GM18508 (cell line): ENCODE measurements around the gene PPP1R1B.

Experiments
- ATAC-seq: cut with Tn5 transposase; IDR thresholded peaks from one replicate; pipeline ENCODE4 v1.9.1; 2021; ENCODE audit warnings: moderate number of reproducible peaks; ENCODE audit not compliant: insufficient read depth, unreplicated experiment

PPP1R1B gene

DNA sequence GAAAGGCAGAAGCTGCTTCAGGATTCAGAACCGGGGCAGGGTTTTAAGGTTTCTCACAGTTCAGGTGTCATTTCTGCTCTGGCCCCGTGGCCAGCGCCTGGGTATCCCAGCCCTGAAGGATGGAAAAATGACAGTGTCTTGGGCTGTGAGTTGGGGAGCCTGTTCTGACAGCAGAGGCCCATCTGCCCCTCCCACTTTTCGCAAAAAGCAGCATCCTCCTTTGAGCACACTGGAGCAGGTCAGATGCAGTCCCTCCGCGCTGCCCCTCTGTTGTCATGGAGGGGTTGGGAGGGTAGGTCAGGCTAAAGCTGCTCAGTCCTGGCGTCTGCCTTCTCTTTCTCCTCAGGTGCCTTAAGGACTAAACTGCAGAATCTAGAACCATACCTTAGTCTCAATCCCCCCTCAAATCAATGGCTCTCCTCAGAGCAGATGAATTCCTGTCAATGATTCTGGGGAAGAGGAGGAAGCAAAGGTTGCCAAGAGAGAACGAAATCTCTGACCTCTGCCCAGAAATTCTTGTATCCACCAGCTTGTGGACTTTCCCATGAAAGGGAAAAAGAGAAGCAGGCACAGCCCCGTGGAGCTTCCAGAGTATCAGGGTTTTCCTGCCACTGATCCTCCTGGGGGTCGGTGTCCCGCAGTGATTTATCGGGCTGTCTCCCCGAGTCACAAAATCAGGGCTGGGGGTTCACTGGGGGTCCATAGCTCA, 26.3 kb upstream of the PPP1R1B start:
- no peak for ATAC-seq

DNA sequence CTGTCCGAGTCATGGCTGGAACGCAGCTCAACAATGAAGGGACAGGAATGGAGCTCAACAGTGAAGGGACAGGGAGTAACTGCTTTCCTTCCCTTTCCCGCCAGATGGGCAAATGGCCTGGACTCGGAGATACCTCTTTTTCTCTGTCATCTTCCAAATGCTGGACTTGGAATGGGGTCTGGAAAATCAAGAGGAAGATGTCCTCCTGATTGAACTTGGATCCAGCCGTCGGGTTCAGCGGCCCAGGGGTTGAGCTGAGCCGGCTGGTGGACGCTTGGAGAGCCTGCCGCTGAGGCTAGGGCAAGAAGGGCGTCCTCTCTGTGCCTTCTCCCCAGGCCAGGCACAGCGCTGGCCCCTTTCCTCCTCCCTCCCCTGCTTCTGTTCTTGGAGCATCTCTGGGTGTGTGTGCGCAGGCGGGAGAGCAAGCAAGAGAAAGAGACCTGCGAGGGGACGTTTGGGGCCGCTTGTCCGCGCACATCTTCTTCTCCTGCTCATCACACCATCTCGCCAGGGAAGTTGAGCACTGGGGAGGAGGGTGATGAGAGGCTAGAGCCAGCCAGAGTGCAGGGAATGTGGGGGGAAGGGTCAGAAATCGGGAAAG, 25.7 kb upstream of the PPP1R1B start:
- no peak for ATAC-seq

DNA sequence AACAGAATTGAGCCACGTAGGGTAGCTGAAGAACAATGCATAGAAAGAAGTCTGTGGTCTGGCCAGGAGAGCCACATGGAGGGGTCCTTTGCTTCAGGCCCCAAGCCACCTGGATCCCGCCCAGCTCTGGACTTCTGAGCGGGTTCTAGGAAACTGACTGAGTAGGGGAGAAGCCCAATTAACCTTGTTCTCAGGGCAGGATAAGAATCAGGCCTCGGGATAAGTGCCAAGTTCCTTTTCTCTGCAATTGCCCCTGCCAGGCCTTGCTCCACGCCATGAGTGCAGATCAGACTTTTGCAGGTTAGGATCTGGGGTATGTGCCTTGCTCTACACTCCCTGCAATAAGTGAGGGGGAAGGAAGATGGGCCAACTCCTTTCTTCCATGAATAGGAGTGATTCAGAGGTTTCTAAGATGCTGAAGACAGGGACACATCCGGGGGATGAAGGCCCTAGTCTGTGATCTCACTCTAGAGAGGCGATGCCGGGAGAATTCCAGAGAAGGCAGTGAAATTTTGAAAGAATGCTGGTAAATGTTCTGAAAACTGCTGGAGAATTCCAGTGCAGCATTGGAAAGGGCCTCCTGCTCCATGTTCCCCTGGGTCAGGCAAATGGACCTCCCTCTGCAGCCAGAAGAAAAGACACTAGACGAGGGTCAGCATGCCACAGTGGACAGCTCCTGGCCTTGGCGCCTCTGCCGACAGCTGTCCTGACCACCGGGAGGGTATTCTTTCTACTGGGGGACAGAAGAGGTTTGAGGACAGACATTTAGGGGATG, 24.8 kb upstream of the PPP1R1B start:
- no peak for ATAC-seq

DNA sequence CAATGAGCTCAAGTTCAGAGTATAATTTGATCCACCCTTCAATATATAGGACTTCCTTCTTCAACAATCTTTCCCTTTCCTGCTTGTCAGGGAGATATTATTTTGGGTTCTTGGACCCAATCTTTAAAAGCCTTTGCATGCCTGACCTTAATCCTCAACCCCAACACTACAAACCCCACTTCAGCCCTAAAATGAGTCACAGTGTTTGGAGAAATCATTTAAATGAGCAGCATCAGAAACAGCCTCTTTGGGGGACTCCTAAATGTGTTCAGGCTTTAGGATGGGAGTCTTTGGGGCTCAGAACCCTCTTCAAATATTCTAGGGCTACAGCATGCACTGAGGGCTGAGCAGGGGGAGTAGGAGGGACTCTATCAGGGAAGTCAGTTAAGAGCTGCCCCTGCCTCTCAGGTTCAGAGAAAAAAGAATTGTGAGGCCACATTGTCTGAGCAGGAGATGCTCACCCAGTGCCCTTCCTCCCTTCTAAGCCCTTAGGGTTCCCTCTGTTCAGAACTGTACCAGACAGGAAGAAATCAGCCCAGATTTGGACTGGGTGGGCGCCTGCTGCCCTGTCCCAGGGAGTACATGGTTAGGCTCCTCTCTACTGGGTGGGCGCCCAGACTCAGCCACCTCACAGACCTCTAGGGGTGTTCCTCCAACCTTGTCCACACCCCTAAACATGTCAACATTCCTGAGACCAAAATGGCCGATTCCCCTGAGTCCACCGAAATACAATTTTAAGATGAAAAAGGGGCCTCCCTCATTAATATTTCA, 24.0 kb upstream of the PPP1R1B start:
- no peak for ATAC-seq

DNA sequence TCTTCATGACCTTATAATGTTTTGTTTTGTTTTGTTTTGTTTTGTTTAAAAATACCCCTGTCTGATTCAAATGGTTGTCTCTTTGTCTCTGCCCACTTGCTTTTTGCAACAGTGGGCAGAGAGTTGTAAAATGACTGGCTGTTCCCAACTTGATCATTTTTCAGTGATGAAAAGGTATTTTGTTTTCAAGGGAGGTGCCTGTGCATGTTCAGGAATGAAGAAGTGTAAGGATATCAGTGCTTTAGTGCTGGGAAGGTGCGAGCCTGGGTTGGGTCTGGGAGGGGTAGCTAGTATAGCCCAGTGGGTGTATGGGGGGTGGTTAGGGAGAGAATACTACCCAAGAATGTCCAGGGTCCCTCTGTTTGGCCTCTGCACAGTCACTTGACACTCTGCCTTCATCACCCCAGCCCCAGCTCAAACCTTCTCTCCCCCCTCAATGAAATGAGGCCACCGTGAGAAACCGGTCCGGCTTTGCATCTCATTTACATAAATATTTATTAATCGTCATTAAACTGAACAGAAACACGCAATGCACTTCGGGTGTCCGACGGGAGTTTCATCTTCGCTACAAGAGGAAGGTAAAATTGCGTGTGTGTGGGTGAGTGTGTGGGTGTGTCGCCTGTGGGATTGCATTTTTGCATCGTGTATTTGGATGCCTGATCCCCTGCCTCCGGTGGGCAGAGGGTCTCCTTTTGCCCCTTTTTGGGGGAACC, 23.3 kb upstream of the PPP1R1B start:
- no peak for ATAC-seq

DNA sequence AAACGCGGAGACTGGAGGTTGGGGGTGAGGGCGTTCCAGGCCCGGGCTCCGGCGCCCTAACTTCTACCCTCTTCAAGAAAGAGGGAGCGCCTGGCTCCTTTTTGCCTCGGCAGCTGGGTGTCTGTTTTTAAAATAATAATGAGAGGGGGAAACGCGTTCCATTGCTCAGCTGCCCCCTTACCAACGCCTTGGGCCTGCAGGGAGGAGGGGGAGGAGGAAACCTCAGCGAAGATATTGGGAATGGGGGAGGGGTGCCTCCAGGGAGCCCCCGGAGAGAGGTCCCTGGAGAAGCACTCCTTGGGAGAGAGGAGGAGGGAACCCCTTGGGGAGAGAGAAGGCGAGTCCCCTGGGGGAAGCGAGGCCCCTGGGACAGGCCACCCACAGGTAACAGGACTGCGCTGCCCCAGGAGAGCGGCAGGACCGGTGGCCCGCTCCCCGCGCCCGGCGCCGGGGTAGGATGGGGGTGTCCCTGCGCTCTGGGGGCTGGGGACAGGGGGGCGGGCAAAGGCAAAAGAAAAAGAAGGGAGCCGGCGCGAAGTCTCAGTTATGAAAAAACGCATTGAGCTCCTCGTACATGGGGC, 21.8 kb upstream of the PPP1R1B start:
- no peak for ATAC-seq

DNA sequence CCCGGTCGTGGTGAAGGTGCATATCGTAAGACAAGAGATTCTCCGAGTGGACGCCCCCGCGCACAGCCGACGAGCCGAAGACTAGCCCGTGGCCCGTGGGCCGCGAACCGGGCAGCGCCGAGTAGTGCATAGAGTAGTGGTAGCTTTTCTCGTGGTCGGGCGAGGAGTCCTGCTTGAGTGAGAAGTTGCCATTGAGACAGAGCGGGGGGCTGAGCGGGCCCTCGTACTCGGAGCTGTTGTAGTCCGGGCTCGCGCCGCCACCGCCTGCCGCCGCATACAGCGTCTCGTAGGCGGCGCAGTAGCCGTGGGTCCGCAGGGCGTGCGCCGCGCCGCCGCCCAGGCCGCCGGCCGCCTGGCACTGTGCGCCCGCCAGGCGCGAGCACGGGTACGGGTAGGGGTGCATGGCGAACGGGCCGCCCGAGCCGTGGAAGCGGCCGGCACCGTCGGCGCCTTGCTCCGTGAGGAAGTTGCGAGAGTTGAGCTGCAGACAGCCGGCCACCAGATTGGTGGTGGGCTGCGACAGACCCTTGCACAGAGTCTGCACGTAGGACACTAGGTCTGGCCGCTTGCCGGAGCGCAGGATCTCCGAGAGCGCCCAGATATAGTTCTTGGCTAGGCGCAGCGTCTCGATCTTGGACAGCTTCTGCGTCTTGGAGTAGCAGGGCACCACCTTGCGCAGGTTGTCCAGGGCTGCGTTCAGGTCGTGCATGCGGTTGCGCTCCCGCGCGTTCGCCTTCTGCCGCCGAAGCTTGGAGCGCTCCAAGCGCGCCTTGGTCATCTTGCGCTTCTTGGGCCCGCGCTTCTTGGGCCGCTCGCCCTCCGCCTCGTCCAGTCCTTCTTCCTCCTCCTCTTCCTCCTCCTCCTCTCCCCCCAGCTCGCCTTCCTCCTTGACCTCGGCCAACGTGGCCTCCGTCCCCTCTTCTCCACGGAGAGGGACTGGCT, 21.0 kb upstream of the PPP1R1B start:
- no peak for ATAC-seq

DNA sequence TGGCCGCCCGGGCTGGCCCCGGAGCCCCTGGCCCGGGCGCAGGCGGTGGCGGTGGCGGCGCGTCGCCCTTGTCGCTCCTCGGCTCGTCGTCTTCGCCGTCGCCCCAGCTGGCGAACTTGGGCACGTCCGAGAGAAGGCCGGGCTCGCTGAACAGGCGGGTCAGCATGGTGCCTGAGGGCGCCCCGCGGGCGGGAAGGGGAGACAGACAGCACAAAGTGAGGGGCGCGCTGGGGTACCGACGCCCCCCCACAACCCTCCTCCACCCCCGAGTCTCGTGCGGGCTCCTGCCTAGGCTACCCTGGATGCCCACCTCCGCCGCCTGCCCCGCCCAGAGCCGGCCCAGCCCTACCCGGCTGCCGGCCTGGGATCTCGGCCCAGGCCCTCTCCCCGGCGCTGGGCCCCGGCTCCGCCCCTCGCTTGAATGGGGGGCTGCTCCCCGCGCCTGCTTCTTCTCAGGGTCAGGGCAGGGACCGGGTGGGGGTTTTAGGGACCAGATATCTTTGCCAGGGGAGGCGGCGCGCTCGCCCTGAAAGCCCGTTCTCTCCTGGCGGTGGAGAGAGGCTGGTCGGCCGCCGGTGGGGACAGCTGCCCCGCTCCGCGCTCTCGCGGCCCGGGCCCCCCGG, 20.2 kb upstream of the PPP1R1B start:
- ATAC-seq, result no peak

DNA sequence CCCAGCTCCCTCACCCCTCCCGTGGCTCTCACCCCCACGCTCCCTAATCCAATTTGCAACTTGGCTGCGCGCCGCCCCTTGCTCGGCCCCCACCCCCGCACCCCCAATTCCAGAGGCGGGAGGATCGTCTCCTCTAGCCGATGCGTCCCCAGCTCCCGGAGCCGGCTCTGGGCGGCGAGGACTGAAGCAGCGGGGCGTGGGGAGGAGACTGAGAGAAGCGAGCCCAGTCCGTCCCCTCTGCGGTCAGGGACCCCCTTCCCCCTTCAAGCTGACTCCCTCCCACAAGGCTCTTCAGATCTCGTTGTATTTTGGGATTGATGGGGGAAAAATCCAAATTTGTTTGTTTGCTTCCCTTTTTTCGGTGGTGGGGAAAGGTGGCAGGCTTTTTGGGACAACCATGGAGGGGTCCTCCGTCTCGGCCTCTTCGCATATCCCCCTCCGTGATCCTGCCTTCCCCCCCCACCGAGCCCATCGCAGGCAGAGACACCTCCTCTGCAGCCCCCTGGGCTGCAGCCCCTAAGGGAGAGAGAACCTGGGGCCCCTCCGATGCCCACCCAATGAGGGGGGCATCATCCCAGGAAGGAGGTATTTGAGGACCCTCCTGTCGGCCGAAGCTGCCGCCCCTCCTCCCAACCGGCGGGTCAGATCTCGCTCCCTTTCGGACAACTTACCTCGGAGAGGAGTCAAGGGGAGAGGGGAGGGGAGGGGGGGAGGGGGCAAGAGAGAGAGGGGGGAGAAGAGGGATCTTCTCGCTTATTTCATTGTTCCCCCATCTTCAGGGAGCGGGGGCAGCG, 19.5 kb upstream of the PPP1R1B start:
- no peak for ATAC-seq

DNA sequence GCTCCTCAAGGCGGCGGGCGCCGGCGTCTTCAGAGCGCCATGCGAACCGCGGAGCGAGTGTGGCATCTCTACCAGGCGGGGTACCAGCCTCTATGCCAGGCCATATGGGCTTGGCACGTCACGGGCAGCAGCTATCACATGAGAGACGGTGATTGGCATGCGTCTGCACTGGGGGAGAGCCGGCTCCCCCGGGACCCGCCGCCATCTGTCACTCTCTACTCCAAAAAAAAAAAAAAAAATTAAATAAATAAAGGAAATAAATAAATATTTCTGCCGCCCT, 19.0 kb upstream of the PPP1R1B start, which contains the start of gene NEUROD2:
Gene NEUROD2 (minus strand): TSS at position 70 of the 280 bp plus-strand sequence. CDS start 1,321 bp downstream, outside the sequence.
- no peak for ATAC-seq

DNA sequence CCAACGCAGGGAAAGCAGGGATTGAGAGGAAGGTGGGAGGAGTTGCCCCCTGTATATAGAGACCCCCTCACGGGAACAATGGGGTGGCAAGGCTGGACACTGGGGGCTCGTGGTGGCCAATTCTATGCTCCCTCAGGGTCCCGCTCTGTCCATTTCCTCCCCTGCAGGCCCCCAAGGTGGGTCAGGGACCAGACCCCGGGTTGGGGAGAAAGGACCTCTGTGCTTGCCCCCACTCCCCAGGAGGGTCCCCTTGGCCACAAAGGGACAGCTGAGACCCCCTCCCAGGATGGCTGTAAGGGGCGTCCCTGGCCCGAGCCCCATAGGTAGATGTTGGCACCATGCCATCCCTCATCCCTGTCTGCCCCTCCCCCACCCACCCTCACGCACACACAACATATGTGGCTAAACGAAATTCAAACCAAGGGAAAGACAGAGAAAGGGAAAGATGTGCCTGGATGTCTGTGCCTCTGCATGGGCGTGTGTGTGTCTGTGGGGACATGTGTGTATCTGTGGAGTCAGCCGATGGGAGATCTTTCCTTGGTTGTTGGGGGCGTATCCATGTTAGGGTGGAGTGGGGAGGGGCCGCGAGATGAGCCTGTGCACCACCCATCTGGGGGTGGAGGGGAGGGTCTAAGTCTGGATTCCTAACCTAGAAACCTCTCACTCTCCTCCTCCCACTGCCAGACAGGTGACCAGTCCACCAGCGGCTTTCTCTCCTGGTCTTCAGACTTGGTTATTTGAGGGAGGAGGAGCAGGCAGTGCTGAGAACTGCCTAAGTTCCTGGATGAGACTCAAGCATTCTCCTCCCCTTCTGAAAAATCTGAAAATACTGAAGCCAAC, 18.4 kb upstream of the PPP1R1B start:
- ATAC-seq, result no peak

DNA sequence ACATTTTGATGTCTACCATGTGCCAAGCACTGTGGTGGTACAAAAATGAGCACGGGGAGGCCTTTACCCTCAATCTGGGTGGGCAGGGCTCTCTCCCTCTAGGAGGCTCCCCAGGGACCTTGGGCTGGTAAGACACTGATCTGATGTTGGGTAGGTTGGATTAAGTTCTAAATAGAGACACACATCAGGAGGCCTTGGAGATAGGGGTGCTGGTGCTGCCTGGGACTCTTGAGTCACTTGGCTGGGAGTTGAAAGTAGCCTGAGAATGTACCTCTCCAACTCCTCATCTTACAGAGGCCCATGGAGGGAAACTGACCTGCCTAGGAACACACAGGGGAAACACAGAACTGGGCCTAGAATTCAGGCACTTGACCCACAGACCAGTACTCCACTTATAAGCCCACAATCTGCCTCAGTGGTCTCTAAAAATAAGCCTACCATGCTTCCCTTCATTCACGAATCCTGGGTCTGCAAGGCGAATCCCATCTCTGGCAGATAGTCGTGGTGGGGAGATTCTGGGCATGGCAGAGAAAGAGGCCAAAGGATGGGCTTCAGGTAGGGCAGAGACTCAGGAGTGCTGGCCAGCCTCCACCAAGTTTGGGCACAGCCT, 17.2 kb upstream of the PPP1R1B start:
- ATAC-seq, result no peak

DNA sequence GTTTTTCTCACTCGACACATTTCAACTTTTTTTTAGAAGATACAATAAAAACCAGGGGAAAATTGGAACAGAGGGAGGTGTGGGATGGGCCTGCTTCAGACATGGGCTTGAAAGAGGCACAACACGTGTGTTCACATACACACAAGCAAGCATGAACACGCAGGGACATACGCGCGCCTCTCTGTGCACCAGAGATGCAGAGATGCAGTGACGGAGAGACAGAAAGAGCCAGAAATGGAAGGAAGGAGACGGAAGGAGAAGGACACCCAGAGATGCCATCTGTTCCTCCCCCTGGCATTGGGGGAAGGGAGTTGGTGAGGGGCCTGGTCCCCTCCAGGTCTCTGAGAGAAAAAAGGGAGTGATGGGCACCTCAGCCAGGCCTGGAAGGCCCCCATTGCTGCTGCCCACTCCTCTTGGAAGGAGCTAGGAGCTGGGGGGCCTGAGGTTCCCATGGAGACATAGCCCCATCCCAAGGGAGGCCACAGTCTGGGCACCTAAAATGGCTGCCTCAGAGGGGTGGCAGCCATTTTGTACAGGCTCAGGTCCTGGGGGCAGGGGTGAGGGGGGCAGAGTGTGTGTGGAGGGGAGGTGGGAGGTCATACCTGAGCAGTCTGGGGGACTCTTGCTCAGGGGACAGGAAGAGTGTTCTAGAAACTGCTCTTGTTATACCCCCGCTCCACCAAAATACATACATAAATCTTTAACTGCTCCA, 15.2 kb upstream of the PPP1R1B start:
- no peak for ATAC-seq

DNA sequence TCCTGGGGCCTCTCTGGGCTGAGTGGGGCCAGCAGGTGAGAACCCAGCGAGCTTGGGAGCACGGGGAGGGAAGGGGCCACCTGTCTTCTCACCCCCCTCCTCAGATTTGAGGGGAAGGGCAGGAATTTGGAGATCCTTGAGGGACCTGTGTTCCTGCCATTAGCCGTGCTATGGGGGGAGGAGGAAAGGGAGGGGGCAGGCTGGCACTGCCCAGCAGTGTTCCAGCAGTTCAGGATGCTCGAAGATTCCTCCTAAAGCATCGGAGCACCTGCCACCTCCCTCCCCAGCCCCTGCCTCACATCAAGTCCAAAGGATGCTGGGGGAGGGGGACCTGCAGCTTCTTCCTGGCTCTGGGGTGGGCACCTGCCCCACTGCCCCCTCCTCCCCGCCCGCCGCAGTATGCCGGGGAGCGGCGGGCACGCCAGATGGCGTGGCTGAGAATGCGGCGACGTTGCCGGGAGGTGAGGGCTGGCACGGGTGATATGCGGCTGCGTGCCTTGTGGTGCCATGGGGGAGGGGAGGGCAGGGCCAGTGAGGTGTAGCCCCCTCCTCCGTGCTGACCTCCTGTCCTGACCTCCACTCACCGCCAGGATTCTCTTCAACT, 14.4 kb upstream of the PPP1R1B start:
- no peak for ATAC-seq

DNA sequence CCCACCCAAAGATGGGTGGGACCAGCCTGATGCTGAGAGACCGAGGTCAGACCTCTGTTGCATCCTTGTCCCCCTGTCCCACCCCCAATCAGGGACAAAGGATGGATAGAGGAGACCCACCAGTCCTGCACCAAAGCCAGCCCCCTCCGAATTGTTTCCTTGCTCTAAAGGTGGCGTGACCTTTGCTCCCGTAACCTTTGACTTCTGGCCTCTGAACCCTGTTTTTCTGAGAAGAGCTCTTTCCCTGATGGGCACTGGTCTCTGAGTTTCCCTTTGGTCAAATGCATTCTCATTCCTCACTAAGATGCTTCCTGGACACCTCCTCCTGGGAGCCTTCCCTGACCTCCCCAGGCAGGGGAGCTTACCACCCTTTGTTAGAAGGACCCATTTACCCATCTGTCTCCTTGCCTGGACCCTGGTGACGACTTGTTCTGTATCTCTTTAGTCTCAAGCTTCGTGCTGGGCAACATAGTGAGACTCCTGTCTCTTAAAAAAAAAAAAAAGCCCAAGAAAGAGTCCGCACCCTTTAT, 13.8 kb upstream of the PPP1R1B start:
- no peak for ATAC-seq
